Neural cell (in vitro differentiated cells): ENCODE data around the gene SPATA31D3.

Experiments
- CTCF ChIP-seq: fragments of 450-650 bp; IDR thresholded peaks from 2 replicates; pipeline ENCODE4 v1.5.1; 2014; ENCODE audit warnings: antibody characterized with exemption, mild to moderate bottlenecking, moderate library complexity; ENCODE audit not compliant: poor library complexity, severe bottlenecking
- EP300 ChIP-seq: fragments of 450-650 bp; conservative IDR thresholded peaks from 2 replicates; pipeline ENCODE4 v1.6.1; 2014; ENCODE audit warnings: antibody characterized with exemption, mild to moderate bottlenecking, moderate library complexity; ENCODE audit not compliant: poor library complexity, severe bottlenecking
- MXI1 ChIP-seq: fragments of 450-650 bp; conservative IDR thresholded peaks from 2 replicates; pipeline ENCODE4 v1.6.1; 2014; ENCODE audit warnings: antibody characterized with exemption, mild to moderate bottlenecking; ENCODE audit not compliant: poor library complexity, severe bottlenecking
- POLR2AphosphoS5 ChIP-seq: IDR thresholded peaks from 2 replicates; pipeline ENCODE4 v1.6.1; 2012
- REST ChIP-seq: IDR thresholded peaks from 2 replicates; pipeline ENCODE4 v1.6.1; 2012; ENCODE audit warnings: borderline replicate concordance
- SMC3 ChIP-seq: fragments of 450-650 bp; conservative IDR thresholded peaks from 2 replicates; pipeline ENCODE4 v1.6.1; 2014; ENCODE audit warnings: antibody characterized with exemption, mild to moderate bottlenecking, moderate library complexity; ENCODE audit not compliant: poor library complexity
- TAF1 ChIP-seq: IDR thresholded peaks from 2 replicates; pipeline ENCODE4 v1.6.1; 2012; ENCODE audit warnings: low read depth

- TF ChIP-seq CTCF (no peak), EP300 (no peak), TAF1 (no peak), MXI1 (no peak), POLR2AphosphoS5 (no peak), REST (no peak), SMC3 (no peak)
Measured at GRCh38 chr9:81953096-81953495, 9.8 kb downstream of the SPATA31D3 start.
